GM18498 (cell line): Measurements from ENCODE around the gene HERC5.
"Not testable (repeated sequence)": the region's sequence is repeated elsewhere in the genome, so short reads cannot be mapped to it uniquely, and the experiment has no call there.

ENCODE experiments used
- ATAC-seq: cut with Tn5 transposase; IDR thresholded peaks from one replicate; pipeline ENCODE4 v1.9.1; 2021; ENCODE audit warnings: mild to moderate bottlenecking, moderate library complexity; ENCODE audit not compliant: unreplicated experiment

The HERC5 gene

DNA sequence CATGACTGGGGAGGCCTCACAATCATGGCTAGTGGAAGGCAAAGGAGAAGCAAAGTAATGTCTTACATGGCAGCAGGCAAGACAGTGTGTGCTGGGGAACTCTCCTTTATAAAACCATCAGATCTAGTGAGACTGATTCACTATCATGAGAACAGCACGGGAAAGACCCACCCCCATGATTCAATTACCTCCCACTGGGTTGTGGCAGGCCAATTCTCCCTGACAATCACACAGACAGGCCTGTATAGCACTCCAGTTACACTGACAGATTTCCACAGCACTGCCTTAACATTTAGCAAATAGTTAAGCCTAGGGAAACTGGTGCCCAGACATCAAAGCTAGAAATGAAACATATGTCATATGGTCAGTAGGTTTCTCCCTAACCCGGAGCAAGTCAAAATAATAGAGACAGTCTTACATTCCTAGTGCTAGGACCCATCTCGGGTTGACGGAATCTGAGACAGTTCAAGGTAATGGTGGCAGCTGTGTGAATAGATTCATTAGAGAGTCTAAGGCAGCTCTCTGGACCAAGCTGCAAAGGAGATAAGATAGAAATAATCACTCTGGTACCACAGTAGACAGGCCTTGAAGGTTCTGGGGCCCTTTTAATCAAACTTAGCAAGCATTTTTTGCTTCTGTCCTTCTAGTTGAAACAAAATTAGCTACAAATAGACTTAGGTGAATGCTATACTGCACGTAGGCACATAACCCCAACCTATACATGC, 9.4 kb upstream of the HERC5 start:
- ATAC-seq, result no peak

DNA sequence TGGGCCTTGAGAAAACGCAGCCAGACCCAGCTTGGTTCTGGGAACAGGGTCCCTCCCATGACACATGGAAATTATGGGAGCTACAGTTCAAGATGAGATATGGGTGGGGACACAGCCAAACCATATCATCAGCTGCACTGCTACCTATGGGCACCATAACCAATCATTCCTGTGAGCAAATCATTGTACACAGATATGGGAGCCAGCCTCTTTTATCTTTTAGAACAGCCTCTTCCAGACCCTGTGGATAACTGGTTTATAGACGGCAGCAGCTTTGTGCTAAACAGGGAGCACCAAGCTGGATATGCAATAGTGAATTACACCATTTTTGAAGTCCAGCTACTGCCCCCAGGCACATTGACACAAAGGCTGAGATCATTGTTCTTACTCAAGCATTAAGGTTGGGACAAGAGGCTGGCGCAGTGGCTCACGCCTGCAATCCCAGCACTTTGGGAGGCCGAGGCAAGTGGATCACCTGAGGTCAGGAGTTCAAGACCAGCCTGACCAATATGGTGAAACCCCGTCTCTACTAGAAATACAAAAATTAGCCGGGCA, 8.6 kb upstream of the HERC5 start:
- ATAC-seq, result not testable (repeated sequence)

DNA sequence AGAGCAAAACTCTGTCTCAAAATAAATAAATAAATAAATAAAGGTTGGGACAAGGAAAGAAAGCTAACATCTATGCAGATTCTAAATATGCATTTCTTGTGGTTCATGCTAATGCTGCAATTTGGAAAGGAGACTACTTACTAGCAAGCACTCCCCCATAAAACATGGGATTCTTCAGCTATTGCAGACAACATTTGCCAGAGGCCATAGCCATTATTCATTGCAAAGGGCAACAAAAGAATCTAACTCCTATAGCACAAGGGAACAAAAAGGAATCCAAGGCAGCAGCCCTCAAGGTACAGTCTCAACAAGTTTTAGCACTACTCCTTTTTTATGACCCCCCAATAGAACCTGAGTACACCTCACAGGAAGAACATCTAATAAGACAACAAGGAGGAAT, 8.0 kb upstream of the HERC5 start:
- no peak for ATAC-seq

DNA sequence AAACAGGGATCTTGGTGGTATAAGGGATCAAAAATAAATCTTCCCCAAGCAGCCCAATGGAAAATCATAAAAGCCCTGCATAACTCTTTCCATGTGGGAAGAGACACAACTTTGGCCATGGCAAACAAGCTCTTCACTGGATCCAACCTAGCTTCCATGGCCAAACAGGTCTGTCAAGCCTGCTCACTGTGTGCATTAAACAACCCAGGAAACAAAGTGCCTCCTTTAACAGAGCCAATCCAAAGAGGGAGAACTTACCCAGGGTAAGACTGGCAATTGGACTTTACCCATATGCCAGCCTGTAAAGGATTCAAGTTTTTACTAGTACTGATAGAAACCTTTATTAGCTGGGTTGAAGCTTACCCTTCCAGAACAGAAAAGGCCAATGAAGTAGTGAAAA, 7.6 kb upstream of the HERC5 start:
- no peak for ATAC-seq

DNA sequence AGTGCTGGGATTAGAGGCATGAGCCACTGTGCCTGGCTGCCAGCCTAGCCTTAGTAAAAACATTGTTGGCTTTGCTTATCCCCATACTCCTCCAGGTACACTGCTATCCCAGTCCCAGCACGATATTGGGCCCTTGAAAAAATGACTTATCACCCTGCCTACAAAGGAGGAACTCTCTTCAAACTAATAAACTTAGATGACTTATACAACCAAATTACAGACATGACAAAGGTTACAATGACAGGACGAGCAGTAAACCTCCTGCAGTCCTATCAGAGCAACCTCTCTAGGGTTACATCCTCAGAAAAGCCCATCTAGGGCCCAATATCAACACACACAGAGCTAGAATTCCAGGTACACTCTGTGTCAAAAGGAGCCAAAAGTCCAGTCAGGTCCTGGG, 5.7 kb upstream of the HERC5 start:
- ATAC-seq, result no peak

DNA sequence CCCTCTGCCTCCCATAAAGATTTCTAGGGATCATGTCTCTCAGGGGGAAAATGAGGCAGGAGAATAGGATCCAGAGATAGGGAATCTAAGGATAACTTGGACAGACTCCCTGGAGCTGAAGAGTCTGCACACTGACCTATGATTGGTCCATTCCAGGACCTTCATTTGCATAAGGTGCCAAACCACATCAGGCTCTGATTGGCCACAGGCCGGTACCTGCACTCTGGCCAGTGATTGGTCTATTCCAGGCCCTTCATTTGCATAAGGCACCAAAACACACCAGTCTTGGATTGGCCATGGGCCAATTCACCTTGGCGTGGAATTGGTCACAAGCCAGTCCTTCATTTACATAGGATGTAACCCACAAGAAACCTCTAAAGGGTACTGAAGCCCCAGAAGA, 4.0 kb upstream of the HERC5 start:
- no peak for ATAC-seq

DNA sequence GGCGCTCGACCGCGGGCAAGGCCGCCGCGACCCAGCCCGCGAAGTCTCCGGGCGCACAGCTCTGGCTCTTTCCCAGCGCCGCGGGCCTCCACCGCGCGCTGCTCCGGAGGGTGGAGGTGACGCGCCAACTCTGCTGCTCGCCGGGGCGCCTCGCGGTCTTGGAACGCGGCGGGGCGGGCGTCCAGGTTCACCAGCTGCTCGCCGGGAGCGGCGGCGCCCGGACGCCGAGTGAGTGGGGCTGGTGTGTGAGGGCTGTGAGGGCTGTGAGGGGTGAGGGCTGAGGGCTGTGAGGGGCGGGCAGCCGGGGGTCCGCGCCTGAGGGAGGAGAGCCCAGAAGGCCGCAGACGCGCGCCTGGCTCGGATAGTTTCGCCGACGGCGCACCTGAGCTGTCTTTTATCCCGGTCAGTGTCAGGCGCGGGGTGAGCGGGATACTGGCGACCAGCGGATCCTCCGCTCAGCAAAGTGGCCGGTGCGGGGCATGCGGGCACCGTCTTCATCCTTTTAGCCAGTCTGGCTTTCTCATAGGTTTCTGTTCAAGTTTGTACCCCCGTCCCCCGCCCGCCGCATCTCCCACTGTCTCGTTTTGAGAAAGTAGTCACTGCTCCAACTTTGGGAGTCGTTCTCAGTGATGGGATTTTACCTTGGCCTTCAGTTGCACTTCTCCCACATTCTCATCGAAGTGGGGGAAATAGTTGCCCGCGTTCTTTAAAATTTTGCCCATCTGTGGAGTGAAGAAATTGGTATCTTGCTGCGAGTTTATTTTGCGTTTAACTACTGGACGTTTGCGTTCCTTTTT, 586 bp downstream of the HERC5 start:
- peak; percentile 51 for ATAC-seq

DNA sequence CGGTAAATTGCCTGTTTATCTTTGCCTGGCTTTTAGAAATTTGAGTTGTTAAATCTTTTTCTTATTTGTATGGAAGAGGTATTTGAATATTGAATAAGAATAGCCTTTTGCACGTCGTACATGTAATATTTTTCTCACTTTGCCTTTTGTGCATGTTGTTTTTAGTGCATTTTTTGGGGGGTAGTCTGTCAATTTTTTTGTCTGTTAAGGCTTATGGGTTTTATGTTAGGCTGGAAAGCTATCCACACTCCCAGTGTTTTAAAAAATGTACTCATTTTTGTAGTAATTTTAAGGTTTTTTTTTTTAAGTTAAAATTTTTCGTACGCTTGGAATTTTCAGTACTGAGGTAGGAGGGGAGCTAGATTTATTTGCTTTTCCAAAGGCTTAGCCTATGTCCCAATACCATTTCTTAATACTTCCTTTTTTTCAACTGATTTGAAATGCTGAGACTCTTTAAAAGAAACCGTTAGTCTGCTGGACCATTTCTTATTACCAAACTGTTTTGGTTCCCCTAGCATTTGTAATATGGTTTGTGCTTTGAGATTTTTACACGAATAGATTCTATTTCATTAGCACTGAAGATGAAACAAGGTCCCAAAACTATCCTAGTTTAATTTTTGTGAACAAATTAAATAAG, 1.3 kb downstream of the HERC5 start:
- no peak for ATAC-seq

DNA sequence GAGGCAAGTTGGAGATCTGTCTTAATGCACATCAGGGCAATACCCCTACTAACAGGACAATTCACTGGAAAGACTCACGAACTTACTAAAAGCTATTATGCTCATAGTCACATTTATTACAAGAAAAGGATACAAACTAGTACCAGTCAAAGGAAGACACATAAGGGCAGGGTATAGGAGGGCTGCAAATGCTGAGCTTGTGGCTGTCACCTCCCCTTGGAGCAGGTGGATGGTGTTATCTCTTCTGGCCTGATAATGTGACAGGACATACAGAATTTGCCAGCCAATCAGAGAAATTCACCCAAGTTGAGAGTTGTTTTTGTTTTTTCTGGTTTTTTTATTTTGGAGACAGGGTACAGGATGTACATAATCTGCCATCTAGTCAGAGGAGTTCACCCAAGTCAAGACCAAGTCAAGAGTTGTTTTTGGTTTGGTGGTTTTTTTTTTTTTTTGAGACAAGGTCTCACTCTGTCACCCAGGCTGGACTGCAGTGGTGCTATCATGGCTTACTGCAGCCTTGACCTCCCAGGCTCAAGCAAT, 8.8 kb downstream of the HERC5 start:
- no peak for ATAC-seq

DNA sequence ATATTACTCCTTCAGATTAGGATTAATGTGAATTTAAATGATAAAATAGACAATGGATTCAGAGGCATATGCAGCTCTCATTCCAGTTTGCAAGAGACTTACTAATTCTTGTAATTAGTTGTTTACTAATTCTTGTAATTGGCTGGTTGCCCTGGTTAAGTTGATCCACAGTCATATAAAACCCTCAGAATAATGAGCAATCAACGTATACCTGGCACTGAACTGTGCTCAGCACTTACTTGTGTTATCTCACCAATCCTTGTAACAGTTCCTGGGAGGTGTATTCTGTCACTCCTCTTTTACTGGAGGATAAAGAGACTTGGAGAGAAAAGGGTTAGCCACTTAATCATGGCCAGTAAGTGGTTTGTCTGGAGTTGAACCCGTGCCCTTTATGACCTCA, 10.5 kb downstream of the HERC5 start:
- ATAC-seq, result no peak

DNA sequence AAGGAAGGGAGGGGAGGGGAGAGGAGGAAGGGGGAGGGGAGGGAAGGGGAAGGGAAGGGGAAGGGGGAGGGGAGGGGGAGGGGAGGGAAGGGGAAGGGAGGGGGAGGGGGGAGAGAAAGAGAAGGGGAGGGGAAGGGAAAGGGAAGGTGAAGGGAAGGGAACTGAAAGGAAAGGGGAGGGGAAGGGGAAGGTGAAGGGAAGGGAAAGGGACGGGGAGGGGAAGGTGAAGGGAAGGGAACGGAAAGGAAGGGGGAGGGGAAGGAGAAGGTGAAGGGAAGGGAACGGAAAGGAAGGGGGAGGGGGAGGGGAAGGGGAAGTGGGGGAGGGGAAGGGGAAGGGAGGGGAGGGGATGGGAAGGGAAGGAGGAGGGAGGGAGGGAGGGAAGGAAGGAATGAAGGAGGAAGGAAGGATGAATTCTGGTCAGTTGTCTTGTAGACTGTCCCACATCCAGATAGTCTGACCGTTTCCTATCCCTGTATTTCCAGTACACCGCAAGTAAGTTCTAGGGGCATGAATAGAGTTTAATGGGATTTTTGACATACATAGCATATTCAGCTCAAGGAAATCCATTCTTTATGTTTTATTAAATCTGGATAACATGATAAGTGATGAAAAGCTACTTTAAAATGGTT, 20.4 kb downstream of the HERC5 start:
- ATAC-seq, result no peak

DNA sequence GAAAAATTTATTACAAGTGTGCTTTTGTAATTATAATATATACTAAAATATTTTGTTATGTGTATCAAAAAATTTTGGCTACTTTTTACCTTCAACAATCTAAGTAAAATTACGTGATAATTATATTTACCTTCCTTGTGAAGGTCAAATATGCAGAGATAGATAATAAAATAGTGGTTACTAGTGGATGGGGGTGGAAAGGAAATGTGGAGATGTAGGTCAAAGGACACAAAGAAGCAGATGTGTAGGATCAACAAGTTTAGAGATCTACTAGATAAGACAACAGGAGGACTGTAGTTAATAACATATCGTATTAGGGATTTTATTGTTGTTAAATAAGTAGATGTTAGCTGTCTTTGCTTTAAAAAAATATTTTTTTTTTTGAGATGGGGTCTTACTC, 21.3 kb downstream of the HERC5 start:
- no peak for ATAC-seq

DNA sequence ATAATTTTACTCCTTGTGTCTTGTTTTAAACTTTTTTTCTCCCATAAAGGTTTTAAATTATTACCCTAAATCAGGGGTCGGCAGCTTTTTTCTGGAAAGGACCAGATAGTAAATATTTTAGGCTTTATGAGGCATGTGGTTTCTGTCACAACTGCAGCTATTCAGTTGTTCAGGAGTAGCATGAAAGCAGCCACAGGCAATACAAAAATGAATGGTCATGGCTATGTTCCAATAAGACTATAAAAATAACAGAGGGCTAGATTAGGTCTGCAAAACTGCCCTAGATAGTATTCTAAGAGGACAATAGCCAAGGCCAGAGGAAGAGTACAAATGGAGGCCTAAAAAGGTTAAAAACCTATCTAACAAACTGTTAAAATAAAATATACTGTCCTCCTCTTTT, 24.6 kb downstream of the HERC5 start:
- ATAC-seq, result no peak

DNA sequence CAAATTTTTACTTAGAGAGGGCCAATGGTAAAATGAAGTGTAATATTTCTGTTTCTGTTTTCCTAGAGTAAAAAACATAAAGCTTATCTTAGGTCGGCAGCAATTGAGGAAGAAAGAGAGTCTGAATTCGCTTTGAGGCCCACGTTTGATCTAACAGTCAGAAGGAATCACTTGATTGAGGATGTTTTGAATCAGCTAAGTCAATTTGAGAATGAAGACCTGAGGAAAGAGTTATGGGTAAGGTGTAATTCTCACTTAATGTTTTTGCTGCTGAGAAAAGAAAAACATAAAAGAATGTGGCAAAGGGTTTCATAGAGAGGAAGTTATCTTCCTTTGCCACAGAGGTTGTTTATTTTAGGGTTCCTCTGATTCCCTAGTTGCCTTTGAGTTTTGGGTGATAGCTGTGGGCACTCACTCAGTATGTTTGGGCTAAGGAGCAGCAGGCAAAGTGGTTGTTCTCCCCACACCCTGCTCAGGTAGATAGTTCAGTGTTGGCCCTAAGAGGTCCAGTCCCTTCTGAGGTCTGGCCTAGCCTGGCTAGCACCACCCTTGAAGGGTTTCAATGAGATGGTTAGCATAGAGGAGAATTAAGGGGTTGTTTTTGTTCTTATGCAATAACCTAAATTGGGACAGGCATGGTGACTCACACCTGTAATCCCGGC, 32.3 kb downstream of the HERC5 start:
- ATAC-seq, result no peak

DNA sequence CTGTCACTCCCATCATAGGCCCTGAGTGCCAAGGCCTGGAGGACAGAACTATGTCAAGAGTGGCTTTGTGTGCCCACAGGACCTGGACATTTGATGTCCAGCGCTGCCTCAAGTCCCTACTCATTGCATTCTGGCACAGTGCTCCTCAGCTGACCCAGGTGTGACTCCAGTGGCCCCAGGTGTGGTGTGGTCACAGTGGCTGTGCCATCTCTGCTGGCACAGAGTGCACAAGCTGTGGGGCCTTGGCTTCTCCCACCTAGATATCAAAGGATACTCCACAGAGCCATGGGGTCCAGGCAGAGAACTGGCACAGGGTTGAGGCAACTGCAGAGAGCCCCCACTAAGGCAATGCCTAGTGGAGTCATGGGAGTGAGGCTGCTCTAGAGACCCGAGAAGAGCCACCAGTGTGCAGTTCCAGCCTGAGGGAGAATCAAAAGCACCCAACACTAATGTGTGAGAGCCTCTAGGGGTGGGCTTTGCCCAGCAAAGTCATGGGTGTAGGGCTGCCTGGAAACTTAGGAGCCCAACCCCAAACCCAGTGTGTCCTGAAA, 41.0 kb downstream of the HERC5 start:
- no peak for ATAC-seq

DNA sequence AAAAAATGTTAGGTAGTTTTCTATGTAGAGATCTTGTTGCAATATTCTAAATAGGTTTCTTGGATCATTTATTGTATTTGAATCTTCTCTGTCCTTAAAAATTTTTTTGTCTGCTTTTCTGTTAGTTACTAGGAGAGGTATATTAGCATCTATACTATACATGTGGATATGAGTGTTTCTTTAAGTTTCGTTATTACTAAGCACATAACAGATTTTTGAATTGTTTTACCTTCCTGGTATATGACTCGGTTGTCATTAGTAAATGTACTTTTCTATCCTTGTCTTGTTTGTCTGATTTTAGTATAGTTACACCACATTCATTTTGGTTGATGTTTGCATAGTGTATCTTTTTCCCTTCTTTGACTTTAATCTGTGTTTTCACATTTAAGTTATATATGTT, 46.4 kb downstream of the HERC5 start:
- no peak for ATAC-seq

DNA sequence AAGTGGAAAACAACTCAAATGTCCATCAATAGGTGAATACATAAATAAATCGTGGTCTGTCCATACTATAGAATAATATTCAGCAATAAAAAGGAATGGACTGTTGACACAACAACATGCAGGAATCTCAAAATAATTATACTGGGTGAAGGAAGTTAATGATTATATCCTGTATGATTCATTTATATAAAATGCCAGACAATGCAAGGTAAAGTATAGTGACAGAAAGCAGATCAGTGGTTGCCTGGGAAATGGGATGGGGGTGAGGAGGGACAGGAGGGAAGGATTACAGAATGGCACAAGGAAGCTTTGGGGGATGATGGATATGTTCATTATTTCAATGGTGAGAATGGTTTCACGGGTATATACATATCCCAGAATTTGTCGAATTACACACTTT, 54.3 kb downstream of the HERC5 start:
- ATAC-seq, result no peak

DNA sequence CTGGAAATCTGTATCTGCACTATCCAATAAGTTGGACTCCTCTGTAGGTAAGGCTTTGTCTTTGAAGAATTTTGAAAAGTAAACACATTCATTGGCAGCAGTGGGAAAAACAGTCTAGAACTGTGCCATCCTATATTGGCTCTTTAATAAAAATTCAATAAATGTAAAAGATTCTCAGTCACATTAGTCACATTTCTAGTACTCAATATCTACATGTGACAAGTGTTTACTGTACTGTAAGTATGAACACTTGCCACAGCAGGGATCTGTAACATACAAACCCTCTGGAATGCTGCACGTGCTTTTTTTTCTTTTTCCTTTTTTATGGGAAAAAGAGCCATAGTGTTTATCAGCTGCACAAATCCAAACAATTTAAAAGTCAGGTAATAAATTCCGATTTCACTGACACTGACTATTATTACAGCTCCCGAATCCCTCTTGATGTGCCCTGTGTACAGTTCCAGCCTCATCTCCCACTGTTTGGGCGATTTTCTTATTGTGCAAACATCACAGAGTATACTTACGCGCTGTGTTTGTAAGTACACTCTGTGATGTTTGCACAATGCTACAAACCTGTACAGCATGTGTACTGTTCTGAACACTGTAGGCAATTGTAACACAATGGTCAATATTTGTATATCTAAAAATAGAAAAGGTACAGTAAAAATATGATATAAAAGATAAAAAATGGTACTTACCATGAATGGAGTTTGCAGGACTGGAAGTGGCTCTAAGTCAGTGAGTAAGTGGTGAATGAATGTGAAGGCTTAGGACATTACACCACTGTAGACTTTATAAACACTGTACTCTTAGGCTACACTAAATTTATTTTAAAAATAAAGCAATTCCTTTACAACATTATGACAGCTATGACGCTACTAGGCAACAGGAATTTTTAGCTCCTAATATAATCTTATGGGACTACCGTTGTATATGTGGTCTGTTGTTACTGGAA, 57.9 kb downstream of the HERC5 start:
- no peak for ATAC-seq

DNA sequence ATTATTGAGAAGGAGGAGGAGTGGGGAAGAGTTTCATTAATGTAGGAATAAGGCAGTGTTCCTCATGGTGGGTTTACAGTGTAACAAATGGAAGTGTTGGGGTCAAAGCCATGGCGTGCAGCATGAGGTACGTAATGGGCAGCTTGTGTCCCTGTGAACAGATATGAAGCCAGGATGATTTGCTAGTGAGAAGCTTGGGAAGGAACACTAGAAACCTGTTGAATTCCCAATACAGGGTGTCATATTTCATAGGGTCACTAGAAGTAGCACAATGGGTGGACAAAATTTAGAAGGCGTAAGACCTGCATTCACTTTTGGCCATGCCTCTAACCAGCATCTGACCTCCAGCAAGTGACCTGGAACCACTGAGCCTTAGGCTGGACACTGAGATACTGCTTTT, 59.8 kb downstream of the HERC5 start:
- ATAC-seq, result no peak
